ENCODE results near the gene SIRT3.
"Not testable (repeated sequence)": the region's sequence is repeated elsewhere in the genome, so short reads cannot be mapped to it uniquely, and the experiment has no call there.

Gene SIRT3

GRCh38 chr11:238346-238745 lies 2.2 kb upstream of the SIRT3 start:
- not testable (repeated sequence) for H3K18ac ChIP-seq (ENCODE audit: low read length); DNase-seq; H3K4ac ChIP-seq (ENCODE audit: low read depth, low read length); H2BK15ac ChIP-seq (replicated peaks; ENCODE audit: low read depth); H3K9ac ChIP-seq (ENCODE audit: low read length); H3K23ac ChIP-seq (ENCODE audit: low read length); H3K4me1 ChIP-seq (ENCODE audit: control insufficient read depth, low read depth, low read length); H4K5ac ChIP-seq (ENCODE audit: low read length); H3K36me3 ChIP-seq (ENCODE audit: control insufficient read depth, insufficient read depth, low read length); H4K8ac ChIP-seq (ENCODE audit: low read depth, low read length); H3K27ac ChIP-seq (ENCODE audit: low read depth, low read length); H3K4me2 ChIP-seq (ENCODE audit: low read length); H2BK120ac ChIP-seq (ENCODE audit: low read depth, low read length); H2AK5ac ChIP-seq (ENCODE audit: low read length); H3K4me3 ChIP-seq (ENCODE audit: low read length); H2BK5ac ChIP-seq (ENCODE audit: low read length); H3K56ac ChIP-seq (ENCODE audit: low read length); H3K27me3 ChIP-seq (ENCODE audit: insufficient read depth, low read length, poor library complexity)
- H3K79me1 ChIP-seq (ENCODE audit: low read length), result peaks cover 10% of the 10 kb centered on the region
- H3K79me2 ChIP-seq (ENCODE audit: control insufficient read depth, insufficient read depth, low read length), result peaks cover 19% of the 10 kb centered on the region
- no CpG with 5 or more reads among the region's 7 CpGs for WGBS (ENCODE audit: extremely low coverage, insufficient coverage, low lambda C conversion rate)

DNA sequence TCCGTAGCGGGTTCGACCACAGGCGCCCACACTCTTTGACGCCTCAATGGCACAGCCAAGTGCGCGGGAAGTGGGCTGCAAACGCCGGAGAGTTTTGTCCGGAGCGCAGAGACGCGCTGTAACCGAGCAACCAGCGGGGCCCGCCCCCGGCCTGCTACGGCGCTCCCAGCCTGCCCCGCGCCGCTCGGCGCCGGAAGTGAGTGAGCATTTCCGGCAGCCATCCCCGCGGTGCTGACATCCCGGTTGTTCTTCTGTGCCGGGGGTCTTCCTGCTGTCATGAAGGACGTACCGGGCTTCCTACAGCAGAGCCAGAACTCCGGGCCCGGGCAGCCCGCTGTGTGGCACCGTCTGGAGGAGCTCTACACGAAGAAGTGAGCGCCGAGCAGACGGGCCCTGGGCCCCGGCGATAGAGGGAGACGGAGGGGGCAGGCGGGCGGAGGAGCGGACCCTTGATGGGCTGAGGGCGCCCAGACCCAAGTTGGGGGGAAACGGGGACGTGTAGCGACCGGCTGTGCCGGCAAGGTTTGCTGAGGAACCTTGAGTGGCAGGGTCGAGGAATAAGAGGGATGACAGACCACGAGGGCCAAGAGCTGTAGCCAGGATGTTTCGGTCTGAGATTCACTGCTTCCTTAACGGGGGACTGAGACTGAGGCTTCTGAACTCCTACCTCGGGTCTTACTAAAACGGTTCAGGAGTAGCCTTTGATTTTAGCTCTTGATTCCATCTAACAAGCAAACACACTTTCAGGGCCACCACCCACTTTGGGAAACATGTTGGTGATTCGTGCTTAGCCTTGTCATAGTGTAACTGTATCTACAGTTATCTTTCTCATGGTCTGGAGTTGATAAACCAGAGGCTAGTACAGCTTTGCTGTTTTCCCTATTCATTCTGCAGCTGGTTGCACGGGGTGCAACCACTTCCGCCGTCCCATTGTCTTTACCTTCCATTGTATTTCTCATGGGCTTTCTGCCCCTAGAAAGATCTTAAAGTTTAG lies 929 bp upstream of the SIRT3 start, which contains the start of gene PSMD13:
Gene PSMD13 (plus strand): TSS at position 203 of the 994 bp plus-strand sequence. CDS start 74 bp downstream, at position 277.
- H2BK120ac ChIP-seq (ENCODE audit: low read depth, low read length), result no peak within 1 kb of the TSS
- no CpG with 5 or more reads among the region's 62 CpGs for WGBS (ENCODE audit: extremely low coverage, insufficient coverage, low lambda C conversion rate)
- H3K4me1 ChIP-seq (ENCODE audit: control insufficient read depth, low read depth, low read length), result no peaks in the 10 kb centered on the region
- peak within 1 kb of the TSS; percentile 86 for H3K9ac ChIP-seq (ENCODE audit: low read length)
- H3K36me3 ChIP-seq (ENCODE audit: control insufficient read depth, insufficient read depth, low read length), result no peaks in the 10 kb centered on the region
- H3K4me2 ChIP-seq (ENCODE audit: low read length), result peak within 1 kb of the TSS; percentile 84
- H3K56ac ChIP-seq (ENCODE audit: low read length), result peak within 1 kb of the TSS; percentile 88
- no peak within 1 kb of the TSS for H4K5ac ChIP-seq (ENCODE audit: low read length)
- peak; percentile 89 for DNase-seq
- H3K4me3 ChIP-seq (ENCODE audit: low read length), result peak within 1 kb of the TSS; percentile 76
- H3K79me1 ChIP-seq (ENCODE audit: low read length), result peaks cover 10% of the 10 kb centered on the region
- H2BK15ac ChIP-seq (replicated peaks; ENCODE audit: low read depth), result no peak within 1 kb of the TSS
- H3K27me3 ChIP-seq (ENCODE audit: insufficient read depth, low read length, poor library complexity), result no peaks in the 10 kb centered on the region
- H4K8ac ChIP-seq (ENCODE audit: low read depth, low read length), result peak within 1 kb of the TSS; percentile 77
- no peak within 1 kb of the TSS for H3K4ac ChIP-seq (ENCODE audit: low read depth, low read length)
- H2BK5ac ChIP-seq (ENCODE audit: low read length), result no peak within 1 kb of the TSS
- no peak within 1 kb of the TSS for H3K23ac ChIP-seq (ENCODE audit: low read length)
- H2AK5ac ChIP-seq (ENCODE audit: low read length), result no peak within 1 kb of the TSS
- H3K79me2 ChIP-seq (ENCODE audit: control insufficient read depth, insufficient read depth, low read length), result peaks cover 19% of the 10 kb centered on the region
- peak within 1 kb of the TSS; percentile 84 for H3K27ac ChIP-seq (ENCODE audit: low read depth, low read length)
- peak within 1 kb of the TSS; percentile 89 for H3K18ac ChIP-seq (ENCODE audit: low read length)

- Histone ChIP-seq H2BK120ac (ENCODE audit: low read depth, low read length) (no peak overlapping the region), H3K36me3 (ENCODE audit: control insufficient read depth, insufficient read depth, low read length) (no peaks in the 10 kb centered on the region), H3K4ac (ENCODE audit: low read depth, low read length) (no peak overlapping the region), H3K4me3 (ENCODE audit: low read length) (peak overlapping the region; percentile 75), H2BK5ac (ENCODE audit: low read length) (no peak overlapping the region), H3K27me3 (ENCODE audit: insufficient read depth, low read length, poor library complexity) (no peaks in the 10 kb centered on the region), H3K9ac (ENCODE audit: low read length) (peak overlapping the region; percentile 86), H3K4me1 (ENCODE audit: control insufficient read depth, low read depth, low read length) (no peaks in the 10 kb centered on the region), H2AK5ac (ENCODE audit: low read length) (no peak overlapping the region), H3K18ac (ENCODE audit: low read length) (peak overlapping the region; percentile 77), H4K5ac (ENCODE audit: low read length) (no peak overlapping the region), H3K79me2 (ENCODE audit: control insufficient read depth, insufficient read depth, low read length) (peaks cover 19% of the 10 kb centered on the region), H2BK15ac (replicated peaks; ENCODE audit: low read depth) (no peak overlapping the region), H3K56ac (ENCODE audit: low read length) (peak overlapping the region; percentile 88), H3K27ac (ENCODE audit: low read depth, low read length) (no peak overlapping the region), H3K79me1 (ENCODE audit: low read length) (peaks cover 5% of the 10 kb centered on the region), H3K4me2 (ENCODE audit: low read length) (peak overlapping the region; percentile 84), H4K8ac (ENCODE audit: low read depth, low read length) (no peak overlapping the region), H3K23ac (ENCODE audit: low read length) (no peak overlapping the region)
- WGBS (ENCODE audit: extremely low coverage, insufficient coverage, low lambda C conversion rate), result no CpG with 5 or more reads among the region's 13 CpGs
- DNase-seq, result no peak
Observed at GRCh38 chr11:235609-235996, 539 bp downstream of the SIRT3 start.

GRCh38 chr11:235180-235579 lies 962 bp downstream of the SIRT3 start:
- Histone ChIP-seq H4K5ac (ENCODE audit: low read length) (no peak overlapping the region), H3K18ac (ENCODE audit: low read length) (no peak overlapping the region), H2BK120ac (ENCODE audit: low read depth, low read length) (no peak overlapping the region), H3K4me2 (ENCODE audit: low read length) (no peak overlapping the region), H3K36me3 (ENCODE audit: control insufficient read depth, insufficient read depth, low read length) (no peaks in the 10 kb centered on the region), H3K27ac (ENCODE audit: low read depth, low read length) (no peak overlapping the region), H3K79me1 (ENCODE audit: low read length) (peaks cover 5% of the 10 kb centered on the region), H2BK5ac (ENCODE audit: low read length) (no peak overlapping the region), H4K8ac (ENCODE audit: low read depth, low read length) (no peak overlapping the region), H3K79me2 (ENCODE audit: control insufficient read depth, insufficient read depth, low read length) (peaks cover 19% of the 10 kb centered on the region), H2BK15ac (replicated peaks; ENCODE audit: low read depth) (no peak overlapping the region), H3K4me1 (ENCODE audit: control insufficient read depth, low read depth, low read length) (no peaks in the 10 kb centered on the region), H2AK5ac (ENCODE audit: low read length) (no peak overlapping the region), H3K56ac (ENCODE audit: low read length) (peak overlapping the region; percentile 88), H3K9ac (ENCODE audit: low read length) (peak overlapping the region; percentile 86), H3K4me3 (ENCODE audit: low read length) (no peak overlapping the region), H3K27me3 (ENCODE audit: insufficient read depth, low read length, poor library complexity) (no peaks in the 10 kb centered on the region), H3K23ac (ENCODE audit: low read length) (no peak overlapping the region), H3K4ac (ENCODE audit: low read depth, low read length) (no peak overlapping the region)
- no peak for DNase-seq
- no CpG with 5 or more reads among the region's 8 CpGs for whole genome bisulfite sequencing (ENCODE audit: extremely low coverage, insufficient coverage, low lambda C conversion rate)

DNA sequence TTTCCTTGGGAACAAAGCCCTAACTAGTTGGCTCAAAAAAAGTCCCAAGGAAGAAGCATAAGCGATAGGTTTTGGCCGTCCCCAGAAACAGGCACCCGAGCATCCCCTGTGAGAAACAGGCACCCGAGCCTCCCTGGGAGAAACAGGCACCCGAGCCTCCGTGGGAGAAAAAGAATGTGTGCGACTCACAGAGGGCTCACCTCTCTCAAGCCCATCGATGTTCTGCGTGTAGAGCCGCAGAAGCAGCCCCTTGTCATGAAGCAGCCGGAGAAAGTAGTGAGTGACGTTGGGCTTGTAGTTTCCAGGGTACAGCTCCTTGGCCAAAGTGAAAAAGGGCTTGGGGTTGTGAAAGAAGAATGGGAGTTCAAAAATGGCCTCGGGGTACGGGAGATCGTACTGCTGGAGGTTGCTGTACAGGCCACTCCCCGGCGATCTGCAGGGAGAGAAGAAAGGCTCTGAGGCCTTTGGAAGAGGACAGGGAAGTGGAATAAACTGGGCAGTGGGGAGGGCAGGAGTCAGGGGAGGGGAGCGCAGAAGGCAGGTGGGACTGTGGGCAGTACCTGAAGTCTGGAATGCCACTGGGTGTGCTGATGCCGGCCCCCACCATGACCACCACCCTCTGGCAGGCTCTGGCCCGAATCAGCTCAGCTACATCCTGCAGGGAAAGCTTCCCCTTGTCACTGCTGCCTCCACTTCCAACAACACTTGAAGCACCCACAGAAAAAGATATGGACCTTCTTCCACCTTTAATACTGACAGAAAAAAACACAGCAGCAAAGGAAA lies 3.2 kb downstream of the SIRT3 start:
- DNase-seq, result no peak
- H3K18ac ChIP-seq (ENCODE audit: low read length), result no peak overlapping the region
- H3K9ac ChIP-seq (ENCODE audit: low read length), result no peak overlapping the region
- H4K5ac ChIP-seq (ENCODE audit: low read length), result no peak overlapping the region
- no peak overlapping the region for H3K23ac ChIP-seq (ENCODE audit: low read length)
- peaks cover 10% of the 10 kb centered on the region for H3K79me2 ChIP-seq (ENCODE audit: control insufficient read depth, insufficient read depth, low read length)
- H4K8ac ChIP-seq (ENCODE audit: low read depth, low read length), result no peak overlapping the region
- H3K79me1 ChIP-seq (ENCODE audit: low read length), result no peaks in the 10 kb centered on the region
- no peak overlapping the region for H2BK15ac ChIP-seq (replicated peaks; ENCODE audit: low read depth)
- H3K4me3 ChIP-seq (ENCODE audit: low read length), result no peak overlapping the region
- H3K27me3 ChIP-seq (ENCODE audit: insufficient read depth, low read length, poor library complexity), result no peaks in the 10 kb centered on the region
- no peak overlapping the region for H2BK5ac ChIP-seq (ENCODE audit: low read length)
- H3K4me2 ChIP-seq (ENCODE audit: low read length), result no peak overlapping the region
- H3K4ac ChIP-seq (ENCODE audit: low read depth, low read length), result no peak overlapping the region
- no peak overlapping the region for H2AK5ac ChIP-seq (ENCODE audit: low read length)
- no peaks in the 10 kb centered on the region for H3K4me1 ChIP-seq (ENCODE audit: control insufficient read depth, low read depth, low read length)
- H3K27ac ChIP-seq (ENCODE audit: low read depth, low read length), result no peak overlapping the region
- no CpG with 5 or more reads among the region's 20 CpGs for WGBS (ENCODE audit: extremely low coverage, insufficient coverage, low lambda C conversion rate)
- H2BK120ac ChIP-seq (ENCODE audit: low read depth, low read length), result no peak overlapping the region
- no peaks in the 10 kb centered on the region for H3K36me3 ChIP-seq (ENCODE audit: control insufficient read depth, insufficient read depth, low read length)
- no peak overlapping the region for H3K56ac ChIP-seq (ENCODE audit: low read length)
